Keratinocyte (primary cell): Measurements from ENCODE around the gene RALY.

Source experiments
- CTCF ChIP-seq, 3 experiments: IDR thresholded peaks in 1 of 3; conservative IDR thresholded peaks in 1 of 3; optimal IDR thresholded peaks in 1 of 3; 2 replicates in 2 of 3; 3 replicates in 1 of 3; pipeline versions ENCODE3 to v1.5.1; 2011; ENCODE audit warnings: low read length in 3 of 3, mild to moderate bottlenecking in 3 of 3, moderate library complexity in 2 of 3, control low read depth in 1 of 3, inconsistent platforms in 1 of 3; ENCODE audit not compliant: insufficient read depth in 2 of 3; ENCODE audit errors: extremely low read depth in 1 of 3
- EZH2 ChIP-seq: IDR thresholded peaks from one replicate; pipeline ENCODE4 v1.6.1; 2012; ENCODE audit warnings: inconsistent platforms, mild to moderate bottlenecking, low read length, moderate library complexity

- TF ChIP-seq EZH2 = no peak
- TF ChIP-seq CTCF (optimal IDR thresholded peaks at IDR 0.05 in 1 of 3, IDR thresholded peaks at IDR 0.05 in 1 of 3, conservative IDR thresholded peaks at IDR 0.05 in 1 of 3; ENCODE audit: extremely low read depth in 1 of 3, insufficient read depth in 2 of 3, low read length in 3 of 3) = no peak
Measured at GRCh38 chr20:34047917-34048316, 54.2 kb downstream of the RALY start.
